Dermis lymphatic vessel endothelial cell (primary cell): ENCODE data around the gene ECE2. TPM values are rescaled to one million over a fixed set of nuclear protein-coding genes. Genes with fewer than 3 reads are reported as not detected.

ENCODE experiments used
- total RNA-seq: library from RNA; depleted of rRNA; stranded (reverse); fragments of >200 nt; gene quantifications from 2 replicates; pipeline ENCODE4 v1.2.1, GENCODE V29; 2014

The ECE2 gene
- total RNA-seq, result not detected in 2 replicates

DNA sequence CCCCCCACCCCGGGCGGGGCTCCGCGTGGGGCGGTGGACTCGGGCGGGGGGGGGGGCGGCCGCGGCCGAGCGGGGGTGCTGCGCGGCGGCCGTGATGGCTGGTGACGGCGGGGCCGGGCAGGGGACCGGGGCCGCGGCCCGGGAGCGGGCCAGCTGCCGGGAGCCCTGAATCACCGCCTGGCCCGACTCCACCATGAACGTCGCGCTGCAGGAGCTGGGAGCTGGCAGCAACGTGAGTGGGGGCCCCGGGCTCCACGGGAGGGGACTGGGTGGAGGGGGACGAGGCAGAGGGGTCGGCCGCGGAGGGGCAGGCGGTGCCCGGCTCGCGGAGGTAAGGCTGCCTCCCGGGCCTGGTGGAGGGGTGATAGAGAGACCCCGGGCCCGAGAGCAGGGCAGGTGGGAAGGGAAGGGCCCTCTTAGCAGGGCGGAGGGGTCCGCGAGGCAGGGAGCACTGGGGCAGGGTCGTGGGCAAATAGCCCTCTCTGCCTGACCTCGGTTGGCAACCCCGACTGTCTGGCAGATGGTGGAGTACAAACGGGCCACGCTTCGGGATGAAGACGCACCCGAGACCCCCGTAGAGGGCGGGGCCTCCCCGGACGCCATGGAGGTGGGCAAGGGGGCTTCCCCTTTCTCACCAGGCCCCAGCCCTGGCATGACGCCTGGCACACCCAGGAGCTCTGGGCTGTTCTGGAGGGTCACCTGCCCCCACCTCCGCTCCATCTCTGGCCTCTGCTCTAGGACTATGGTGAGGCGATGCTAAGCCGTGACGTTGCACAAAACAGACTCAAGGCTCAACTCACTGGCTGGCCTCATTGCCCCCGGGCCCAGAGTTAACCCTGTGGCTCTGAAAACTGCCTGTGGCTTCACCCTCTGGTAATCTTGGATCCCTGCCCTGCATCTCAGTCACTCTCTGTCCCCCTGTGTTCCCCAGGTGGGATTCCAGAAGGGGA lies at the start of gene ECE2:
Gene ECE2 (plus strand): TSS at position 62 of the 950 bp plus-strand sequence. CDS start 132 bp downstream, at position 194.

DNA sequence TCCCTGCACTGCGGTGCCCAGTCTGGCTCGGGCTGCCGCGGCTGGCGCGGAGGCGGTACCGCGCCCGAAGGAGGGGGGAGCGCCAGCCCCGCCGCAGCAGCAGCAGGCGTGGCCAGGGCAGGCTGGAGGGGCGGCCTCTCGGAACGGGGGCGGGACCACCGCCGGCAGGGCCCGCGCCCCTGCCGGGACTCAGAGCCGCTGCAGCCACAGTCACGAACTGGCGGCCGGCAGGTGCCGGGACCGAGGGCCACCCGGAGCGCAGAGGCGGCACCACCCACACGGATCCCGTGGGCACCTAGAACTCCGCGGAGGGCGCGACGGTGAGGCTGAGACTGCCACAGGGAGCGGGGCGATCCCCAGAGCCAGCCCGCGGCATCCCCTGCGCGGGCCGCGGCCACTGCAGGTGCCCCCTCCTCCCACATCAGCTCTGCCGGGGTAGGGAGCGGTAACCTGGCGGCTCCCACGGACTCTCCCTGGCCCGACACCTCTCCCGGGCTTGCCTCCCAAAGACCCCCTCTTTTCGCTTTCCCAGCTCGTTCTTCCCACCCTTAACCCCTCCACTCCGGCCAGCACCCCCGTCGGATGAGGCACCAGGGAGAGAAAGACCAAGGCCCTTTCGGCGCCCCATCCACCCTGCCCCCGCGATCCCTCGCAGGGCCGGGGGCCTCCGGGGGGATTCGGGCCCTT lies 46.3 kb upstream of the ECE2 start, which contains the start of gene VWA5B2:
Gene VWA5B2 (plus strand): TSS at position 192 of the 687 bp plus-strand sequence. CDS start 944 bp downstream, outside the sequence.

DNA sequence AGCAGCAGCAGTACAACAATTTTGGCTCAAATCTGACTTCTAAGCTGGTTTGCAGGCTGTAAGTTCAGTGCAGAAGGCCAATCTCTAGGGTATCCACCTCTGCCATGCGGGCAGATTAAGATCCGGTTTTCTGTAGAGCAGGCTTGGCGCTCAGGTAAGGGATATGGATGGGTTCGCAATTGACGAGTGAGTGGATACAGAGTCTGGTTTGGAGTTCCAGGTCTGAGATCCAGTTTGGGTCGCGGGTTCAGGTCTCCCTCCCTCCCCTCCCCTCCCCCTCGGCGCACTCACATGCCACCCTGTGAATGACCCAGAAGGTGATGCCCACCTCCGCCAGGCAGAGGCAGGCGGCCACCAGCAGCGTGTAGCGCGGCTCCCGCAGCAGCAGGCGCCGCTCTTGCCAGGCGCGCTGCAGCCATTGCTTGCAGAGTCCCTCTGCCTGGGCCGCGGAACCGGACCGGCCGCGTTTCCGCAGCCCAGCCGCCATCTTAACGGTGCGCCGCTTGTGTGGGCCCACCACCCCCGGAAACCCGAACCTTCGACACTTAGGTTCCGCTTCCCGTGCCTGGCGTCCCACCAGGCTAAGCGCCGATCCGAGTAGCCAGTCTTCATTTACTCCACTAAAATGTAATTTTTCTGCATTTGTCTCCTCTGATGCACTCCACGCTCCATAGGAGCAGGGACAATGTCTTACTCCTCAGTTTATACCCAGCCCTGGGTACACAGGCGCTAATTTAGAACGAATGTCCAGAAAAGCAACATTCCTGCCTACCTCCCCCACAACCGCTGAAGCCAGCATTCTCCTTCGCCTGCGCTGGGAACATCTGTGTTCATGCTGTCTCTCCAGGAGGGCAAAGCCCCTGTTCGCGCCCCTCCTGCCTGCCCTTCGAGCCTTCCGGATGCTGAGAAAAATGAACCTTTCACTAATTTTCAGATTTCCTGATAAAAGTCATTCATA lies 27.1 kb upstream of the ECE2 start, which contains the start of gene ALG3:
Gene ALG3 (minus strand): TSS at position 509 of the 958 bp plus-strand sequence. CDS start 22 bp downstream, at position 487.

DNA sequence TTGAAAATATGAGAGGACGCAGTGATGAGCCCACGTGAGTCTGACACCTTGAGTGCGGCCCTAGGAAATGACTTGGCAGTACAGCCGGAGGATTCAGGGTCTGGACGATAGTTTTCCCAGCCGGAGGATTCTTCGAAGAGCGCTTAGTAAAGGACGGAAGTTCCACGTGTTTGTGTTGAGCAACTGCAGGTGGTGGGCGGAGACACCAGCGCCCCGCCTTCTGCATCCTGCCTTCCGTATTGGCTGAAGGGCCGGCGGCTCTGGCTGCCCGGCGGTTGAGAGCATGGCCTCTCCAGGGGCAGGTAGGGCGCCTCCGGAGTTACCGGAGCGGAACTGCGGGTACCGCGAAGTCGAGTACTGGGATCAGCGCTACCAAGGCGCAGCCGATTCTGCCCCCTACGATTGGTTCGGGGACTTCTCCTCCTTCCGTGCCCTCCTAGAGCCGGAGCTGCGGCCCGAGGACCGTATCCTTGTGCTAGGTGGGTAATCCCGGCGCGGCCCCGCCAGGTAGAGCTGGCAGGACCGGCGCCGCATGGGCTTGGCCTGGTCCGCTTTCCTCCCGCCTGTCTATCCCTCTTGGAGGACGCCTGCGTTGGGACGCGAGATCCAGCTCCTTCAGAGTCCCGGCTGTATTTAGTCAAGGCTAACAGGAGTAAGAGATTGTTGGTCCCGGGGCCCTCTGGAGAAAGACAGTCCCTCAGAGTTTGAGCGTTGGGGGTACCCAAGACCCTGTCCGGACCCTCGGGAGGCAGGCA lies 26.2 kb upstream of the ECE2 start, which contains the start of gene EEF1AKMT4:
Gene EEF1AKMT4 (plus strand): TSS at position 261 of the 755 bp plus-strand sequence. CDS start 23 bp downstream, at position 284.

DNA sequence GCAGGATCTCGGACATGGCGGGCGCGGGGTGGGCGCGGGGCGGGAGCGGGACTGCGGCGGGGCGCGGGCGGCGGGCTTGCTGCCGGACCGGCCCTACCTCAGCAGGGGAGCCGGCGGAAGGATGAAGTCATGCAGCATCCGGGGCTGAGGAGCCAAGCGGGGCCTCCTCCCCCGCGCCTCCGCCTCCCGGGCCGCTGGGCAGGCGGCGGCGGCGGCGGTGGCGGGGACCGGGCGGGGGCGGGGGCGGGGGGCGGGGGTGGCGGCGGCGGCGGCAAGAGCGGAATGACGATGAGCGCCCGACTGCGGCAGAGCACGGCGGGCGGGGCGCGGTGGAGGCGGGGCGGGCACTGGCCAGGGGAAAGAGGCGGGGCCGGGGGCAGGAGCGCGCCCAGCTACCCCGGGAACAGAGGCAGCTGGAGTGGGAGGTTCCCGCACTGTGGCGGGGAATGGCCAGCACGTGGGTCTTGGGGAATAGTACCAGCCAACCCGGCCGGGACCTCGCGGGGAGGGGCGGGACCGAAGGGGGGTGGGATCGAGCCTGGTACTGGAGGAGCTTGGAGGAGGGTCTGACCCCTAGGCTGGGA lies 14.5 kb upstream of the ECE2 start, which contains the start of gene CAMK2N2:
Gene CAMK2N2 (minus strand): TSS at position 284 of the 584 bp plus-strand sequence. CDS start 268 bp downstream, at position 16.

DNA sequence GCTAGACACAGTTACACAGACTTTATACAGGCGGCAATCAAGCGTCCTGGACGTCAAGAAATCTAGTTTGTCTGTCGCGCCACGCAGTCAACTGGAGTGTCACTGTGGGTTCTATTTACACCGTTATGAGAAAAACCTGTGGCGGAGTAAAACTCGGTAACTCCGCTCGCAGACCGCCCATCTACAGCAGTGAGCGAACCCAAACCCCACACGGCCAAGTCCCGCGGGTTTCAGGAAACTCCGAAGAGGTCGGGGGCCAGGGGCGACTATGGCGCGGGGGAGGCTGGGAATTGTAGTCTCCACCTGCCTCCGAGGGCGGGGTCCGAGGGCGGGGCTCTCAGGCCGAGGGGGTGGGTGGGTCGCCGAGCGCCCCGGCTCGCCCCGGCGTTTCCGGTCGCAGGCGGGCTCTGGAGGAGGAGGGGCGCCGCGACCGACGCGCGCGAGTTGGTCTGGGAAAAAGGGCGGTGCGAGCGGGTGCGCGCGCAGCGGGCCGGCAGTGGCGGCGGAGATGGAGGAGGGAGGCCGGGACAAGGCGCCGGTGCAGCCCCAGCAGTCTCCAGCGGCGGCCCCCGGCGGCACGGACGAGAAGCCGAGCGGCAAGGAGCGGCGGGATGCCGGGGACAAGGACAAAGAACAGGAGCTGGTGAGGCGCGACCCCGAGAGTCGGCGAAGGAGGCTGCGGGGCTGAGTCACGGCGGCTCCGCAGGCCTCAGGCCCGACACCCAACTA lies 23.1 kb downstream of the ECE2 start, which contains the start of gene PSMD2:
Gene PSMD2 (plus strand): TSS at position 483 of the 729 bp plus-strand sequence. CDS start 26 bp downstream, at position 509.

DNA sequence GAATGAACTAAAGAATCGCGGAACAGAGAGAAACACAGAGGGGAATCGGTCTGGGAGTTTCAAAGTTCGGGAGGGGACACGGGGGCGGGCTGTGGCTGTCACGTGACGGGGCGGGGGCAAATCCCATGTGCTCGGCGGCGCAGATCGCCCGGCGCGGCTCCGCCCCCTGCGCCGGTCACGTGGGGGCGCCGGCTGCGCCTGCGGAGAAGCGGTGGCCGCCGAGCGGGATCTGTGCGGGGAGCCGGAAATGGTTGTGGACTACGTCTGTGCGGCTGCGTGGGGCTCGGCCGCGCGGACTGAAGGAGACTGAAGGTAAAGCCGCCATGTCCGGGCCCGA lies 38.5 kb downstream of the ECE2 start, which contains the start of gene EIF4G1:
Gene EIF4G1 (plus strand): TSS at position 244 of the 337 bp plus-strand sequence. CDS start 1,191 bp downstream, outside the sequence.

DNA sequence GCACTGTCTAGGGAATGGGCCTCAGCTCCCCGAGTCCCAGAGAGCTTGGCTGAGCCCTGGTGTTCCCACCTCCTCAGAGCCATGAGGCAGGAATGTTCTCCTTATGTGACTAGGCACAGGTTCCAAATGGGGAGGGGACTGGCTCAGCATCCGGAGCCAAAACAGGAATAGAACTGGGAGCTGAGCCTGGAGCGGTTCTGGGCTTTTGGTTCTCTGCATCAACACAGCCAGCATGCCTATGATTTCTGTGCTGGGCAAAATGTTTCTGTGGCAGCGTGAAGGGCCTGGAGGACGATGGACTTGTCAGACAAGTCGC lies 61.5 kb downstream of the ECE2 start, which contains the start of gene FAM131A:
Gene FAM131A (plus strand): TSS at position 202 of the 316 bp plus-strand sequence. CDS start 31 bp downstream, at position 233.

Other genes starting within 250 kb of the ECE2 start
- not detected in 2 replicates for gene HTR3D, start 244.3 kb upstream of the ECE2 start, total RNA-seq
- gene HTR3C, start 223.0 kb upstream of the ECE2 start, total RNA-seq, result under 0.01 and 0.09 TPM in 2 replicates
- gene HTR3E, start 179.0 kb upstream of the ECE2 start, total RNA-seq, result not detected in 2 replicates
- gene EIF2B5, start 140.7 kb upstream of the ECE2 start, total RNA-seq, result 34.0 and 43.5 TPM in 2 replicates
- gene DVL3, start 120.6 kb upstream of the ECE2 start, total RNA-seq, result 17.8 and 21.4 TPM in 2 replicates
- 468 and 497 TPM in 2 replicates for gene AP2M1, start 101.2 kb upstream of the ECE2 start, total RNA-seq
- 49.1 and 53.1 TPM in 2 replicates for gene ABCF3, start 89.8 kb upstream of the ECE2 start, total RNA-seq
- gene VWA5B2, start 46.4 kb upstream of the ECE2 start, total RNA-seq, result not detected in 2 replicates
- 17.8 and 21.1 TPM in 2 replicates for gene ALG3, start 27.1 kb upstream of the ECE2 start, total RNA-seq
- gene EEF1AKMT4, start 26.4 kb upstream of the ECE2 start, total RNA-seq, result 2.6 and 4.0 TPM in 2 replicates
- gene CAMK2N2, start 14.5 kb upstream of the ECE2 start, total RNA-seq, result not detected in 2 replicates
- 331 and 355 TPM in 2 replicates for gene PSMD2, start 23.2 kb downstream of the ECE2 start, total RNA-seq
- gene EIF4G1, start 38.6 kb downstream of the ECE2 start, total RNA-seq, result 207 TPM in 2 replicates
- 27.2 and 28.5 TPM in 2 replicates for gene FAM131A, start 61.6 kb downstream of the ECE2 start, total RNA-seq
- gene CLCN2, start 85.6 kb downstream of the ECE2 start, total RNA-seq, result 1.8 and 2.6 TPM in 2 replicates
- gene POLR2H, start 85.7 kb downstream of the ECE2 start, total RNA-seq, result 81.6 and 88.5 TPM in 2 replicates
- under 0.01 and 0.09 TPM in 2 replicates for gene THPO, start 102.2 kb downstream of the ECE2 start, total RNA-seq
- gene CHRD, start 104.0 kb downstream of the ECE2 start, total RNA-seq, result 0.43 and 0.69 TPM in 2 replicates